Endothelial cell of umbilical vein (primary cell): Measurements from ENCODE around the gene CD276.

Experiments
- CTCF ChIP-seq, 2 donors: IDR thresholded peaks; 1 replicate in 1 of 2; 2 replicates in 1 of 2; pipeline ENCODE4 v1.5.1; 2011; ENCODE audit warnings: low read length in 2 of 2, mild to moderate bottlenecking in 2 of 2, moderate library complexity in 2 of 2, control low read depth in 1 of 2, inconsistent platforms in 1 of 2, low read depth in 1 of 2; ENCODE audit not compliant: insufficient read depth in 1 of 2; ENCODE audit errors: extremely low read depth in 1 of 2
- POLR2A ChIP-seq: IDR thresholded peaks from 2 replicates; pipeline ENCODE4 v1.6.1; 2012; ENCODE audit warnings: low read depth, mild to moderate bottlenecking, control low read depth, low read length
- POLR2AphosphoS5 ChIP-seq: IDR thresholded peaks from 2 replicates; pipeline ENCODE4 v1.6.1; 2012; ENCODE audit warnings: low read depth, mild to moderate bottlenecking, control low read depth, low read length, moderate library complexity; ENCODE audit not compliant: insufficient read depth

GRCh38 chr15:73748730-73749129, 64.5 kb downstream of the CD276 start:
- TF ChIP-seq CTCF (IDR thresholded peaks at IDR 0.05; ENCODE audit: extremely low read depth in 1 of 2, insufficient read depth in 1 of 2, low read depth in 1 of 2, low read length in 2 of 2): no peak
- no peak for TF ChIP-seq POLR2A
- TF ChIP-seq POLR2AphosphoS5: no peak
